Endothelial cell of umbilical vein (primary cell): Measurements from ENCODE around the gene LPAR1. TPM values are rescaled to one million over a fixed set of nuclear protein-coding genes. Genes with fewer than 3 reads are reported as not detected.

Experiments used
- BruUV-seq: library from RNA; stranded (reverse); fragments of 400-500 nt; replicated peaks from 2 replicates; lab custom pipeline; 2021; lab: Mats Ljungman, UMichigan
- CTCF ChIA-PET: fragments of 300-600, 350-600 bp; sonication (Branson Sonifier 250); formaldehyde crosslinking; loops from one replicate; lab custom pipeline; 2021; ENCODE audit warnings: antibody characterized with exemption, inconsistent platforms; lab: Charles Lee
- POLR2A ChIA-PET: fragments of 300-600, 350-600 bp; sonication (Branson Sonifier 250); formaldehyde crosslinking; loops from one replicate; lab custom pipeline; 2021; ENCODE audit warnings: antibody characterized with exemption, inconsistent platforms; lab: Charles Lee
- DNase-seq: peaks from one replicate; pipeline ENCODE4 v3.0.0-alpha.2; 2011; ENCODE audit warnings: low read depth, low spot score
- FAIRE-seq: peaks from 2 replicates; lab custom pipeline; 2011; peaks lifted over from hg19 to GRCh38; lab: Jason Lieb, UNC
- H2AFZ ChIP-seq: 2 replicates; pipeline ENCODE4 v1.6.0; 2012; ENCODE audit warnings: low read depth, low read length, control low read depth, inconsistent platforms
- H3K27ac ChIP-seq: 2 replicates; pipeline ENCODE4 v1.5.1; 2011; ENCODE audit warnings: low read depth, mild to moderate bottlenecking, control low read depth, low read length, moderate library complexity; ENCODE audit not compliant: insufficient read depth
- H3K27me3 ChIP-seq, 2 experiments: 2 replicates each; pipeline versions ENCODE4 v1.6.0 to v1.6.1; 2011; ENCODE audit warnings: low read length in 2 of 2, mixed read lengths in 1 of 2; ENCODE audit not compliant: control insufficient read depth in 2 of 2, insufficient read depth in 2 of 2
- H3K36me3 ChIP-seq, 2 experiments: 2 replicates in 1 of 2; 3 replicates in 1 of 2; pipeline ENCODE4 v1.5.1; 2011; ENCODE audit warnings: low read length in 2 of 2, mild to moderate bottlenecking in 1 of 2, moderate library complexity in 1 of 2; ENCODE audit not compliant: control insufficient read depth in 2 of 2, insufficient read depth in 2 of 2; ENCODE audit errors: extremely low read depth in 1 of 2
- H3K4me1 ChIP-seq: 3 replicates; pipeline ENCODE4 v1.5.1; 2011; ENCODE audit warnings: mild to moderate bottlenecking, low read length; ENCODE audit not compliant: control insufficient read depth, insufficient read depth; ENCODE audit errors: extremely low read depth
- H3K4me2 ChIP-seq: 2 replicates; pipeline ENCODE4 v1.6.1; 2011; ENCODE audit warnings: low read length, control low read depth, mixed read lengths; ENCODE audit not compliant: insufficient read depth
- H3K4me3 ChIP-seq, 3 experiments: fragments of 200-600 bp in 1 of 3; sonication (generic), shearing (Covaris generic) in 1 of 3; replicated peaks in 1 of 3; 2 replicates each; pipeline ENCODE4 v1.5.1; 2011 to 2016; ENCODE audit warnings: control low read depth in 3 of 3, low read length in 3 of 3, mild to moderate bottlenecking in 2 of 3, inconsistent platforms in 1 of 3, low read depth in 1 of 3, moderate library complexity in 1 of 3; ENCODE audit not compliant: insufficient read depth in 1 of 3
- H3K79me2 ChIP-seq: 2 replicates; pipeline ENCODE4 v1.6.0; 2012; ENCODE audit warnings: low read length, inconsistent platforms; ENCODE audit not compliant: control insufficient read depth, insufficient read depth
- H3K9ac ChIP-seq: replicated peaks from 2 replicates; pipeline ENCODE3; 2011; ENCODE audit warnings: low read length, control low read depth; ENCODE audit not compliant: insufficient read depth; ENCODE audit errors: extremely low read depth
- H3K9me1 ChIP-seq: replicated peaks from 3 replicates; pipeline ENCODE4 v1.6.0; 2011; ENCODE audit warnings: mild to moderate bottlenecking, low read length; ENCODE audit not compliant: control insufficient read depth, insufficient read depth; ENCODE audit errors: extremely low read depth
- H3K9me3 ChIP-seq: replicated peaks from 2 replicates; pipeline ENCODE4 v1.5.1; 2012; ENCODE audit warnings: low read length, inconsistent platforms; ENCODE audit not compliant: control insufficient read depth, insufficient read depth
- H4K20me1 ChIP-seq: replicated peaks from 2 replicates; pipeline ENCODE3; 2011; ENCODE audit warnings: mild to moderate bottlenecking, low read length; ENCODE audit not compliant: control insufficient read depth, insufficient read depth; ENCODE audit errors: extremely low read depth
- CTCF ChIP-seq, 2 donors: IDR thresholded peaks; 1 replicate in 1 of 2; 2 replicates in 1 of 2; pipeline ENCODE4 v1.5.1; 2011; ENCODE audit warnings: low read length in 2 of 2, mild to moderate bottlenecking in 2 of 2, moderate library complexity in 2 of 2, control low read depth in 1 of 2, inconsistent platforms in 1 of 2, low read depth in 1 of 2; ENCODE audit not compliant: insufficient read depth in 1 of 2; ENCODE audit errors: extremely low read depth in 1 of 2
- EZH2 ChIP-seq: IDR thresholded peaks from 2 replicates; pipeline ENCODE4 v1.6.1; 2012; ENCODE audit warnings: borderline replicate concordance, low read depth, mild to moderate bottlenecking, moderate library complexity, low read length, inconsistent platforms; ENCODE audit not compliant: severe bottlenecking
- FOS ChIP-seq: IDR thresholded peaks from 2 replicates; pipeline ENCODE4 v1.6.1; 2011; ENCODE audit warnings: mild to moderate bottlenecking, low read length, moderate library complexity, borderline replicate concordance; ENCODE audit not compliant: insufficient read depth
- GATA2 ChIP-seq: IDR thresholded peaks from 2 replicates; pipeline ENCODE4 v1.7.0; 2011; ENCODE audit warnings: low read depth, mild to moderate bottlenecking, moderate library complexity, mixed read lengths, low read length; ENCODE audit not compliant: insufficient read length, insufficient read depth
- JUN ChIP-seq: IDR thresholded peaks from 2 replicates; pipeline ENCODE4 v1.6.1; 2011; ENCODE audit warnings: borderline replicate concordance, low read depth; ENCODE audit not compliant: insufficient read length, insufficient read depth
- MAX ChIP-seq: IDR thresholded peaks from 2 replicates; pipeline ENCODE4 v1.6.1; 2011; ENCODE audit not compliant: insufficient read depth, insufficient read length
- MYC ChIP-seq: IDR thresholded peaks from one replicate; pipeline ENCODE4 v1.6.1; 2011; ENCODE audit warnings: mild to moderate bottlenecking, low read depth, low read length
- POLR2A ChIP-seq: IDR thresholded peaks from 2 replicates; pipeline ENCODE4 v1.6.1; 2012; ENCODE audit warnings: low read depth, mild to moderate bottlenecking, control low read depth, low read length
- POLR2AphosphoS5 ChIP-seq: IDR thresholded peaks from 2 replicates; pipeline ENCODE4 v1.6.1; 2012; ENCODE audit warnings: low read depth, mild to moderate bottlenecking, control low read depth, low read length, moderate library complexity; ENCODE audit not compliant: insufficient read depth
- dilution Hi-C: fragments of 300-500 bp; cut with MboI; formaldehyde crosslinking; loops from one replicate; pipeline ENCODE4 v1.15.0; 2019; ENCODE audit warnings: low sequenced_read_pairs; ENCODE audit not compliant: extremely low pct_ligation_motif_present
- intact Hi-C: fragments of 100-400 bp; cut with micrococcal nuclease; formaldehyde crosslinking; loops from one replicate; pipeline ENCODE4 v1.10.0; 2022
- polyA plus RNA-seq, 4 experiments: library from polyadenylated mRNA; depleted of rRNA in 3 of 4; stranded (reverse) in 3 of 4; unstranded in 1 of 4; fragments of >200 nt; gene quantifications; 2 replicates each; pipeline versions ENCODE4 v1.2.1 to v1.2.3, GENCODE V29; 2011 to 2012; ENCODE audit warnings: missing spikeins in 1 of 4
- total RNA-seq: library from RNA; stranded (reverse); gene quantifications from 2 replicates; pipeline ENCODE4 v1.2.3, GENCODE V29; 2021

The LPAR1 gene
- total and polyA plus RNA-seq, 2 donors (not counting 3 experiments of a cell fraction or from before 2014, with no cell fraction given): 0.88 to 3.0 TPM

- H3K9me1 ChIP-seq: no peaks in the 10 kb centered on the region
- no peaks in the 10 kb centered on the region for H3K27me3 ChIP-seq
- TF ChIP-seq MAX: no peak
- no peaks in the 10 kb centered on the region for H3K4me1 ChIP-seq
- FAIRE-seq: no peak
- BruUV-seq: no TSS peak
- no peak overlapping the region for H2AFZ ChIP-seq
- H3K4me2 ChIP-seq: no peak overlapping the region
- no peak overlapping the region for H3K27ac ChIP-seq
- no peak overlapping the region for H3K9ac ChIP-seq
- POLR2A ChIA-PET: no interaction called here
- dilution Hi-C loops: no loop called here
- no peak for DNase-seq
- H3K9me3 ChIP-seq: no peaks in the 10 kb centered on the region
- H3K4me3 ChIP-seq: no peak overlapping the region
- CTCF ChIA-PET: interaction anchor here (0.9 kb wide), 1 partner anchor 13 kb away, joined by 3 read pairs; no protein-coding TSS in a partner anchor
- H4K20me1 ChIP-seq: no peaks in the 10 kb centered on the region
- no peaks in the 10 kb centered on the region for H3K79me2 ChIP-seq
- no peaks in the 10 kb centered on the region for H3K36me3 ChIP-seq
- intact Hi-C loops: no loop called here
These were observed 151.0 kb downstream of the LPAR1 start for GRCh38 chr9:110887276-110887675.

GRCh38 chr9:110886832-110887231 lies 151.4 kb downstream of the LPAR1 start:
- FAIRE-seq: no peak

More at GRCh38 chr9:110886832-110887231, 151.4 kb downstream of the LPAR1 start:
- H3K4me1 ChIP-seq: no peaks in the 10 kb centered on the region
- intact Hi-C loops: no loop called here
- no peak for TF ChIP-seq JUN
- TF ChIP-seq MAX: no peak
- TF ChIP-seq FOS: no peak
- no peak for TF ChIP-seq POLR2A
- no peak for TF ChIP-seq CTCF (IDR thresholded peaks at IDR 0.05; ENCODE audit: extremely low read depth in 1 of 2, insufficient read depth in 1 of 2, low read depth in 1 of 2, low read length in 2 of 2)
- TF ChIP-seq MYC: no peak
- no peak for TF ChIP-seq POLR2AphosphoS5
- TF ChIP-seq GATA2: no peak
- no peak for TF ChIP-seq EZH2
- H3K79me2 ChIP-seq: no peaks in the 10 kb centered on the region
- no peak overlapping the region for H2AFZ ChIP-seq
- no peak overlapping the region for H3K4me3 ChIP-seq
- H4K20me1 ChIP-seq: no peaks in the 10 kb centered on the region
- H3K4me2 ChIP-seq: no peak overlapping the region
- ChIA-PET CTCF (interaction anchor here (0.9 kb wide), 1 partner anchor 14 kb away, joined by 3 read pairs; no protein-coding TSS in a partner anchor), POLR2A (no interaction called here)
- no peak overlapping the region for H3K27ac ChIP-seq
- no peak overlapping the region for H3K9ac ChIP-seq
- H3K27me3 ChIP-seq: no peaks in the 10 kb centered on the region
- H3K9me3 ChIP-seq: no peaks in the 10 kb centered on the region
- no peak for DNase-seq
- no peaks in the 10 kb centered on the region for H3K36me3 ChIP-seq
- dilution Hi-C loops: no loop called here
- BruUV-seq: no TSS peak
- H3K9me1 ChIP-seq: no peaks in the 10 kb centered on the region
